Measurements from ENCODE around the gene HGS. TPM values are rescaled to one million over a fixed set of nuclear protein-coding genes. Genes with fewer than 3 reads are reported as not detected.

The HGS gene
- total and polyA plus RNA-seq, 2 donors (not counting 3 experiments of a cell fraction or from before 2014, with no cell fraction given), result 166 to 191 TPM

DNA sequence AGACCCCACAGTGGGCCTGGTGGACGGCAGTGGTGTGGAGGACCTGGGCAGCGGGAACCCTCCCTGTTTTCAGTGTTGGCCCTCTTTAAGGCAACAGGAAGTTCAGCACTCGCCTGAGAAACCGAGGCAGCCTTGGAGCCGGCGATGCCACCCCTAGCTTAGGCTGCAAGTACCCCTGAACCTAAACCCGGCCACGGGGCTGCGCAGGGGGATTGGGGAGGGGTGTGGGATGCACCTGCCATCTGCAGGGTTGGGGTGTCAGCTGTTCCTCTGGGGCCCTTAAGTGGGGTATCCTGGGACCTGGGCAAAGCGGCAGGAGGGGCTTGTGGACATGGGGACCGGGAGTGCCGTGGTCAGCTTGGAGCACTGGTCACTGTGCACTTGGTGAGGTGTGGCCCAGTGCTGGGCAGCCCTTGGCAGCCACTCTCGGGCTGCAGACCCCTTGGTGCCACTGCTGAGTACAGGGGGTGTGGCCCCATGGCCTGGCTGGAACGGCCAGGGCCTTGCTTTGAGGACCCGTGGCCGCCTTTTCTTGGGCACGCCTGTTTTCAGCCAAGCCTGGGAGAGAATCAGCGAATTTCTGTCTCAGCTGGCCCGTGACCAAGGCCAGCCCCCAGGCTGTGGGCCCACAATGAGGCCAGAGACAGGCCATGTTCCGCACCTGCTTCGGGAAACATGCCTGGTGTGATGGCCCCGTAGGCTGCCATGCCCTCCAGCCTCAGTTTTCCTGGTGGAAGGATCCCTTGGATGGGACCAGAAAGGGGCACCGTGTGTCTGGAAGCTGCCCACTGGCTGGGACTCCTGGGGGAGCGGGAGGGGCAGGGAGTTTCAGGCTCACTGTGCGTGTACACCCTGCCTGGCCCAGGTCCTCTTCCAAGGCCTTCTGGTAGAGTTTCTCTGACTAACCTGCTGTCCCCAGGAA lies 24.2 kb downstream of the HGS start:
- Histone ChIP-seq H3K4me3 (replicated peaks in 1 of 3; ENCODE audit: insufficient read depth in 1 of 3, low read depth in 1 of 3, low read length in 3 of 3) (no peak overlapping the region), H3K27me3 (ENCODE audit: control insufficient read depth in 2 of 2, insufficient read depth in 2 of 2, low read length in 2 of 2) (no peaks in the 10 kb centered on the region), H3K27ac (ENCODE audit: insufficient read depth, low read depth, low read length) (no peak overlapping the region), H4K20me1 (replicated peaks; ENCODE audit: control insufficient read depth, extremely low read depth, insufficient read depth, low read length) (no peaks in the 10 kb centered on the region), H3K9ac (replicated peaks; ENCODE audit: extremely low read depth, insufficient read depth, low read length) (no peak overlapping the region), H3K36me3 (ENCODE audit: control insufficient read depth in 2 of 2, extremely low read depth in 1 of 2, insufficient read depth in 2 of 2, low read length in 2 of 2) (peaks cover 3 to 15% of the 10 kb centered on the region in 2 experiments), H3K4me2 (ENCODE audit: insufficient read depth, low read length) (no peak overlapping the region), H3K9me1 (replicated peaks; ENCODE audit: control insufficient read depth, extremely low read depth, insufficient read depth, low read length) (no peaks in the 10 kb centered on the region), H3K79me2 (ENCODE audit: control insufficient read depth, insufficient read depth, low read length) (peaks cover 15% of the 10 kb centered on the region), H3K4me1 (ENCODE audit: control insufficient read depth, extremely low read depth, insufficient read depth, low read length) (peaks cover 25% of the 10 kb centered on the region), H3K9me3 (replicated peaks; ENCODE audit: control insufficient read depth, insufficient read depth, low read length) (no peaks in the 10 kb centered on the region), H2AFZ (ENCODE audit: low read depth, low read length) (no peak overlapping the region)
- POLR2A ChIA-PET, result no interaction called here
- intact Hi-C loops (cut with micrococcal nuclease) (no loop called here), dilution Hi-C loops (cut with MboI; ENCODE audit: extremely low pct_ligation_motif_present, low sequenced_read_pairs) (no loop called here)
- TF ChIP-seq POLR2A (IDR thresholded peaks at IDR 0.05; ENCODE audit: low read depth, low read length) (no peak), JUN (IDR thresholded peaks at IDR 0.05; ENCODE audit: borderline replicate concordance, insufficient read depth, insufficient read length, low read depth) (no peak), EZH2 (IDR thresholded peaks at IDR 0.05; ENCODE audit: borderline replicate concordance, low read depth, low read length, severe bottlenecking) (no peak), FOS (IDR thresholded peaks at IDR 0.05; ENCODE audit: borderline replicate concordance, insufficient read depth, low read length) (no peak), MYC (IDR thresholded peaks at IDR 0.05; ENCODE audit: low read depth, low read length) (no peak), GATA2 (IDR thresholded peaks at IDR 0.05; ENCODE audit: insufficient read depth, insufficient read length, low read depth, low read length) (no peak), POLR2AphosphoS5 (IDR thresholded peaks at IDR 0.05; ENCODE audit: insufficient read depth, low read depth, low read length) (no peak), CTCF (IDR thresholded peaks at IDR 0.05; ENCODE audit: extremely low read depth in 1 of 2, insufficient read depth in 1 of 2, low read depth in 1 of 2, low read length in 2 of 2) (no peak)
- TF ChIP-seq, protein P1, sequence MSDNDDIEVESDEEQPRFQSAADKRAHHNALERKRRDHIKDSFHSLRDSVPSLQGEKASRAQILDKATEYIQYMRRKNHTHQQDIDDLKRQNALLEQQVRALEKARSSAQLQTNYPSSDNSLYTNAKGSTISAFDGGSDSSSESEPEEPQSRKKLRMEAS (IDR thresholded peaks at IDR 0.05; ENCODE audit: insufficient read depth, insufficient read length), result no peak
- no TSS peak for BruUV-seq (replicated peaks)
- CTCF ChIA-PET, result no interaction called here
- DNase-seq (ENCODE audit: low read depth, low spot score) (no peak), FAIRE-seq (no peak)

All from endothelial cell of umbilical vein (primary cell).